ENCODE data around the gene EFNB2. TPM values are rescaled to one million over a fixed set of nuclear protein-coding genes. Genes with fewer than 3 reads are reported as not detected.

The EFNB2 gene
- total RNA-seq, 2 donors from 2014 or later: not detected

- H3K36me3 Mint-ChIP-seq: no peaks in the 10 kb centered on the region
- ATAC-seq (no peak), DNase-seq (ENCODE audit: low spot score in 2 of 2) (no peak)
- H3K27ac Mint-ChIP-seq: no peak overlapping the region
- H3K9me3 Mint-ChIP-seq: no peaks in the 10 kb centered on the region
Measured at GRCh38 chr13:106532111-106532929, 3.1 kb downstream of the EFNB2 start.

- ATAC-seq (no peak), DNase-seq (ENCODE audit: low spot score in 2 of 2) (no peak)
- H3K36me3 Mint-ChIP-seq: no peaks in the 10 kb centered on the region
- H3K27ac Mint-ChIP-seq: no peak overlapping the region
- no peaks in the 10 kb centered on the region for H3K9me3 Mint-ChIP-seq
Measured at GRCh38 chr13:106530980-106531481, 4.4 kb downstream of the EFNB2 start.

GRCh38 chr13:106530171-106530851, 5.2 kb downstream of the EFNB2 start:
- H3K27ac Mint-ChIP-seq: no peak overlapping the region
- H3K9me3 Mint-ChIP-seq: no peaks in the 10 kb centered on the region
- DNase-seq (ENCODE audit: low spot score in 2 of 2) (no peak), ATAC-seq (no peak)
- no peaks in the 10 kb centered on the region for H3K36me3 Mint-ChIP-seq

- Mint-ChIP-seq H3K27ac (no peak overlapping the region), H3K36me3 (no peaks in the 10 kb centered on the region), H3K9me3 (no peaks in the 10 kb centered on the region)
- no peak for ATAC-seq
- DNase-seq (ENCODE audit: low spot score in 2 of 2): no peak
Measured at GRCh38 chr13:106529415-106530170, 5.9 kb downstream of the EFNB2 start.

- no peaks in the 10 kb centered on the region for H3K9me3 Mint-ChIP-seq
Measured at GRCh38 chr13:106528718-106529414, 6.6 kb downstream of the EFNB2 start.

GRCh38 chr13:106527826-106528225, 7.6 kb downstream of the EFNB2 start:
- no peak for ATAC-seq
- no peak overlapping the region for H3K27ac Mint-ChIP-seq
- H3K9me3 Mint-ChIP-seq: no peaks in the 10 kb centered on the region
- H3K36me3 Mint-ChIP-seq: no peaks in the 10 kb centered on the region
- DNase-seq (ENCODE audit: low spot score in 2 of 2): no peak

More at GRCh38 chr13:106528718-106529414, 6.6 kb downstream of the EFNB2 start:
- Mint-ChIP-seq H3K27ac (no peak overlapping the region), H3K36me3 (no peaks in the 10 kb centered on the region)
- DNase-seq (ENCODE audit: low spot score in 2 of 2) (no peak), ATAC-seq (no peak)

GRCh38 chr13:106527445-106527801, 8.0 kb downstream of the EFNB2 start:
- H3K27ac Mint-ChIP-seq: no peak overlapping the region
- no peaks in the 10 kb centered on the region for H3K36me3 Mint-ChIP-seq
- H3K9me3 Mint-ChIP-seq: no peaks in the 10 kb centered on the region
- ATAC-seq: no peak
- DNase-seq (ENCODE audit: low spot score in 2 of 2): no peak

- DNase-seq (ENCODE audit: low spot score in 2 of 2): no peak
- ATAC-seq: no peak
- H3K27ac Mint-ChIP-seq: no peak overlapping the region
- H3K36me3 Mint-ChIP-seq: no peaks in the 10 kb centered on the region
- H3K9me3 Mint-ChIP-seq: no peaks in the 10 kb centered on the region
Measured at GRCh38 chr13:106526738-106527444, 8.6 kb downstream of the EFNB2 start.

GRCh38 chr13:106525865-106526264, 9.6 kb downstream of the EFNB2 start:
- ATAC-seq (no peak), DNase-seq (ENCODE audit: low spot score in 2 of 2) (no peak)
- H3K27ac Mint-ChIP-seq: no peak overlapping the region
- no peaks in the 10 kb centered on the region for H3K36me3 Mint-ChIP-seq
- H3K9me3 Mint-ChIP-seq: no peaks in the 10 kb centered on the region

- ATAC-seq: no peak
Measured at GRCh38 chr13:106524108-106524507, 11.4 kb downstream of the EFNB2 start.

GRCh38 chr13:106523576-106523975, 11.9 kb downstream of the EFNB2 start:
- ATAC-seq: no peak
- Mint-ChIP-seq H3K9me3 (no peaks in the 10 kb centered on the region), H3K27ac (no peak overlapping the region), H3K36me3 (no peaks in the 10 kb centered on the region)
- DNase-seq (ENCODE audit: low spot score in 2 of 2): no peak

More at GRCh38 chr13:106524108-106524507, 11.4 kb downstream of the EFNB2 start:
- no peak for DNase-seq (ENCODE audit: low spot score in 2 of 2)
- Mint-ChIP-seq H3K27ac (no peak overlapping the region), H3K36me3 (no peaks in the 10 kb centered on the region), H3K9me3 (no peaks in the 10 kb centered on the region)

GRCh38 chr13:106522898-106523525, 12.4 kb downstream of the EFNB2 start:
- ATAC-seq (no peak), DNase-seq (ENCODE audit: low spot score in 2 of 2) (no peak)
- Mint-ChIP-seq H3K27ac (no peak overlapping the region), H3K36me3 (no peaks in the 10 kb centered on the region), H3K9me3 (no peaks in the 10 kb centered on the region)

- Mint-ChIP-seq H3K36me3 (no peaks in the 10 kb centered on the region), H3K27ac (no peak overlapping the region), H3K9me3 (no peaks in the 10 kb centered on the region)
- ATAC-seq: no peak
- no peak for DNase-seq (ENCODE audit: low spot score in 2 of 2)
Measured at GRCh38 chr13:106522112-106522705, 13.3 kb downstream of the EFNB2 start.

GRCh38 chr13:106521095-106521799, 14.2 kb downstream of the EFNB2 start:
- Mint-ChIP-seq H3K9me3 (no peaks in the 10 kb centered on the region), H3K27ac (no peak overlapping the region)

More at GRCh38 chr13:106521095-106521799, 14.2 kb downstream of the EFNB2 start:
- DNase-seq (ENCODE audit: low spot score in 2 of 2) (no peak), ATAC-seq (no peak)
- H3K36me3 Mint-ChIP-seq: no peaks in the 10 kb centered on the region
